Mesenchymal stem cell (in vitro differentiated cells and primary cell): ENCODE measurements around the gene ZC3H6.

ENCODE experiments used
- DNase-seq: peaks from one replicate; pipeline ENCODE4 v3.0.0-alpha.2; 2013
- H2AFZ ChIP-seq: one replicate; pipeline ENCODE4 v1.6.1; 2013; ENCODE audit warnings: low read depth, mild to moderate bottlenecking, control low read depth, inconsistent platforms, low read length, moderate library complexity
- H2AK5ac ChIP-seq: 2 replicates; pipeline ENCODE4 v1.6.1; 2013; ENCODE audit warnings: low read length, moderate library complexity, mild to moderate bottlenecking, inconsistent platforms; ENCODE audit not compliant: severe bottlenecking
- H2BK120ac ChIP-seq: one replicate; pipeline ENCODE4 v1.6.1; 2013; ENCODE audit warnings: low read depth, mild to moderate bottlenecking, inconsistent platforms, low read length, moderate library complexity
- H2BK12ac ChIP-seq, 2 experiments: one replicate each; pipeline ENCODE4 v1.6.1; 2013; ENCODE audit warnings: inconsistent platforms in 2 of 2, low read length in 2 of 2, mild to moderate bottlenecking in 2 of 2, moderate library complexity in 2 of 2, control low read depth in 1 of 2
- H2BK15ac ChIP-seq: one replicate; pipeline ENCODE4 v1.6.1; 2013; ENCODE audit warnings: mild to moderate bottlenecking, low read depth, inconsistent platforms; ENCODE audit not compliant: poor library complexity, severe bottlenecking
- H2BK5ac ChIP-seq: 2 replicates; pipeline ENCODE4 v1.6.1; 2013; ENCODE audit warnings: low read depth, mild to moderate bottlenecking, low read length, control low read depth, inconsistent platforms; ENCODE audit not compliant: poor library complexity, severe bottlenecking
- H3K14ac ChIP-seq, 2 experiments: one replicate each; pipeline ENCODE4 v1.6.1; 2013; ENCODE audit warnings: inconsistent platforms in 2 of 2, low read length in 2 of 2, control low read depth in 1 of 2, mild to moderate bottlenecking in 1 of 2, moderate library complexity in 1 of 2
- H3K18ac ChIP-seq, 2 experiments: one replicate each; pipeline ENCODE4 v1.6.1; 2013; ENCODE audit warnings: inconsistent platforms in 2 of 2, low read length in 2 of 2, control low read depth in 1 of 2, low read depth in 1 of 2, mild to moderate bottlenecking in 1 of 2
- H3K23ac ChIP-seq, 2 experiments: one replicate each; pipeline ENCODE4 v1.6.1; 2013; ENCODE audit warnings: inconsistent platforms in 2 of 2, low read length in 2 of 2, mild to moderate bottlenecking in 2 of 2, moderate library complexity in 2 of 2, control low read depth in 1 of 2
- H3K27ac ChIP-seq: 2 replicates; pipeline ENCODE4 v1.5.1; 2013; ENCODE audit warnings: mild to moderate bottlenecking, moderate library complexity, low read length, control low read depth, inconsistent platforms; ENCODE audit not compliant: poor library complexity, severe bottlenecking
- H3K27me3 ChIP-seq, 2 experiments: 2 replicates each; pipeline versions ENCODE4 v1.6.1 to v1.7.0; 2013; ENCODE audit warnings: low read length in 2 of 2, mild to moderate bottlenecking in 2 of 2, moderate library complexity in 2 of 2, control low read depth in 1 of 2, inconsistent platforms in 1 of 2; ENCODE audit not compliant: control insufficient read depth in 1 of 2, insufficient read depth in 1 of 2
- H3K36me3 ChIP-seq, 2 experiments: 2 replicates each; pipeline versions ENCODE4 v1.6.1 to v1.7.0; 2013; ENCODE audit warnings: low read length in 2 of 2, control low read depth in 1 of 2, inconsistent platforms in 1 of 2, low read depth in 1 of 2, mild to moderate bottlenecking in 1 of 2; ENCODE audit not compliant: insufficient read depth in 2 of 2, control insufficient read depth in 1 of 2
- H3K4ac ChIP-seq, 2 experiments: one replicate each; pipeline ENCODE4 v1.6.1; 2013; ENCODE audit warnings: inconsistent platforms in 2 of 2, low read length in 2 of 2, mild to moderate bottlenecking in 2 of 2, moderate library complexity in 2 of 2, control low read depth in 1 of 2, low read depth in 1 of 2
- H3K4me1 ChIP-seq: 2 replicates; pipeline ENCODE4 v1.6.1; 2013; ENCODE audit warnings: low read depth, low read length, control low read depth; ENCODE audit not compliant: control insufficient read depth, insufficient read depth
- H3K4me2 ChIP-seq: 2 replicates; pipeline ENCODE4 v1.6.1; 2013; ENCODE audit warnings: low read length, mild to moderate bottlenecking, inconsistent platforms; ENCODE audit not compliant: poor library complexity, severe bottlenecking
- H3K4me3 ChIP-seq, 2 experiments: 2 replicates each; pipeline versions ENCODE4 v1.5.1 to v1.7.0; 2013; ENCODE audit warnings: low read length in 2 of 2, mild to moderate bottlenecking in 2 of 2, control low read depth in 1 of 2, low read depth in 1 of 2; ENCODE audit not compliant: insufficient read depth in 1 of 2
- H3K79me1 ChIP-seq: replicated peaks from 2 replicates; pipeline ENCODE4 v1.6.1; 2013; ENCODE audit warnings: mild to moderate bottlenecking, control low read depth, low read length, inconsistent platforms; ENCODE audit not compliant: poor library complexity, severe bottlenecking
- H3K9ac ChIP-seq: 2 replicates; pipeline ENCODE4 v1.7.0; 2013; ENCODE audit warnings: mild to moderate bottlenecking, low read length, moderate library complexity
- H3K9me3 ChIP-seq: 2 replicates; pipeline ENCODE4 v1.7.0; 2013; ENCODE audit warnings: mild to moderate bottlenecking, low read length; ENCODE audit not compliant: control insufficient read depth
- H4K8ac ChIP-seq: one replicate; pipeline ENCODE4 v1.6.1; 2013; ENCODE audit warnings: inconsistent platforms, mild to moderate bottlenecking, low read length, moderate library complexity
- H4K91ac ChIP-seq: one replicate; pipeline ENCODE4 v1.6.1; 2013; ENCODE audit warnings: mild to moderate bottlenecking, low read length, inconsistent platforms
- WGBS: methylation state at CpG from one replicate; pipeline ENCODE4 v1.1.7; 2013; ENCODE audit warnings: mixed read lengths; 5-methylcytosine and 5-hydroxymethylcytosine counted together

Gene ZC3H6

DNA sequence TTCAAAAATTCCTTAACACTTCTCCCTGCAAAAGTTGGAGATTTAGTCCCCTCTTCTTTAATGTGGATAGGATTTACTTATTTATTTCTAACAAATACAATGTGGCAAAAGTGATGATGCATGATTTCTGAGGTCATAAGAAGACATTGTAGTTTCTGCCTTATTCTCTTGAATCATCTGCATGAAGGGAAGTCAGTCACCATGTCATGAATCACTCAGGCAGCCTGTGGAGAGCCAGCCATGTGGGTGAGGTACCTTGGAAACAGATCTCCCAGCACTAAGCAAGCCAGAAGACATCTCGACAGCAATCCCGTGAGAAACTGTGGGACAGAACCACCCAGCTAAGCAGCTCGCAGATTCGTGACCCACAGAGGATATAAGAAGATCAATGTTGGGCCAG lies 17.8 kb upstream of the ZC3H6 start:
- no peak overlapping the region for H3K4me2 ChIP-seq
- H3K4ac ChIP-seq = no peak overlapping the region
- no peak overlapping the region for H2AK5ac ChIP-seq
- H2AFZ ChIP-seq = no peak overlapping the region
- H3K23ac ChIP-seq = no peak overlapping the region
- H2BK12ac ChIP-seq = no peak overlapping the region
- no peaks in the 10 kb centered on the region for H3K36me3 ChIP-seq
- 99% methylated on average over 4 of the region's 4 CpGs for WGBS
- H2BK120ac ChIP-seq = no peak overlapping the region
- H3K79me1 ChIP-seq = no peaks in the 10 kb centered on the region
- H4K8ac ChIP-seq = no peak overlapping the region
- no peak overlapping the region for H3K14ac ChIP-seq
- no peak overlapping the region for H3K9ac ChIP-seq
- H4K91ac ChIP-seq = no peak overlapping the region
- no peak overlapping the region for H3K18ac ChIP-seq
- no peak overlapping the region for H3K4me3 ChIP-seq
- H2BK5ac ChIP-seq = no peak overlapping the region
- H3K27ac ChIP-seq = no peak overlapping the region
- H3K27me3 ChIP-seq = no peaks in the 10 kb centered on the region
- DNase-seq = no peak
- H3K9me3 ChIP-seq = peaks cover 1% of the 10 kb centered on the region
- no peak overlapping the region for H2BK15ac ChIP-seq
- H3K4me1 ChIP-seq = peaks cover 3% of the 10 kb centered on the region

DNA sequence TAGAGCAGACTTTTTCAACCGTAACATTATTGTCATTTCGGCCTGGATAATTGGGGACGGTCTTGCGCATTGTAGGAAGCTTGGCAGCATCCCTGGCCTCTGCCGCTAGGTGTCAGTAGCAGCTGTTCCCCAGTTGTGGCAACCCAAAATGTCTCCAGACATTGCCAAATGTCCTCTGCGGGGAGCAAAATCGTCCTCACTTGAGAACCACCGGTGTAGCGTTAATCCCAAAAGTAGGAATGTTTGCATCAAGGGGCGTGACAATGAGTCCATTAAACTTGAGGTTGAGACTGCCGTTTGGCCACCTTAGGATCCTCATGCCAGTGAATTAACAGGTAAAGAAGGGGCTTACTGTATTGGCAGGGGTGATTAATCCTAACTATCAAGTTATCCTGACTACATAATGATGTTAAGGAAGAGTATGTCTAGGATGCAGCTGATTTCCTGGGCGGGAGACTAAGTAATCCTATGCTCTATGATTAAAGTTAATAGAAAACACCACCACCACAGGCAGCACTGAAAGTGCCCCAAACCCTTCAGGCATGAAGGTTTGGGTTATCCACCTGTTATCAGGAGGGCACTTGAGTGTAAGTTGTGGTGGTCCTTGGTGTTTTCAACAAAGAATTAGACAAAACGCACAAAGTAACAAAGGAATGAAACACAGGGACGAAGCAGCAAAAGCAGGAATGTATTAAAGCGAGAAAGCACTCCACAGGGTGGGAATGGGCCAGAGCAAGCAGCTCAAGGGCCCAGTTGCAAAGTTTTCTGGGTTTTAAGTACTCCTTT lies 15.7 kb upstream of the ZC3H6 start:
- H2AK5ac ChIP-seq = no peak overlapping the region
- no peak overlapping the region for H2BK15ac ChIP-seq
- H3K23ac ChIP-seq = no peak overlapping the region
- H4K8ac ChIP-seq = peak overlapping the region; percentile 75
- H2BK12ac ChIP-seq = no peak overlapping the region
- H3K14ac ChIP-seq = no peak overlapping the region
- H4K91ac ChIP-seq = no peak overlapping the region
- peaks cover 6% of the 10 kb centered on the region for H3K9me3 ChIP-seq
- peak overlapping the region; percentile 48 for H3K9ac ChIP-seq
- DNase-seq = peak; percentile 72
- H3K4me2 ChIP-seq = peak overlapping the region; percentile 26
- no peaks in the 10 kb centered on the region for H3K36me3 ChIP-seq
- no peak overlapping the region for H2AFZ ChIP-seq
- H3K79me1 ChIP-seq = no peaks in the 10 kb centered on the region
- H3K27me3 ChIP-seq = no peaks in the 10 kb centered on the region
- no peak overlapping the region for H2BK5ac ChIP-seq
- 29% methylated on average over 14 of the region's 15 CpGs for WGBS
- peaks cover 3% of the 10 kb centered on the region for H3K4me1 ChIP-seq
- no peak overlapping the region for H2BK120ac ChIP-seq
- no peak overlapping the region for H3K4me3 ChIP-seq
- no peak overlapping the region for H3K18ac ChIP-seq
- H3K4ac ChIP-seq = no peak overlapping the region
- no peak overlapping the region for H3K27ac ChIP-seq

GRCh38 chr2:112260295-112260625 lies 15.1 kb upstream of the ZC3H6 start:
- H3K9me3 ChIP-seq = peaks cover 6% of the 10 kb centered on the region
- DNase-seq = no peak
- H3K4me3 ChIP-seq = no peak overlapping the region
- no peak overlapping the region for H4K91ac ChIP-seq
- no peak overlapping the region for H2AFZ ChIP-seq
- 91% methylated on average over 3 of the region's 3 CpGs for WGBS
- no peak overlapping the region for H4K8ac ChIP-seq
- no peaks in the 10 kb centered on the region for H3K27me3 ChIP-seq
- H3K18ac ChIP-seq = no peak overlapping the region
- H3K27ac ChIP-seq = no peak overlapping the region
- no peak overlapping the region for H2BK5ac ChIP-seq
- H3K4me1 ChIP-seq = peaks cover 3% of the 10 kb centered on the region
- H2BK15ac ChIP-seq = no peak overlapping the region
- no peaks in the 10 kb centered on the region for H3K79me1 ChIP-seq
- no peak overlapping the region for H2BK120ac ChIP-seq
- H3K4ac ChIP-seq = no peak overlapping the region
- no peak overlapping the region for H3K14ac ChIP-seq
- H3K4me2 ChIP-seq = no peak overlapping the region
- H2BK12ac ChIP-seq = no peak overlapping the region
- no peak overlapping the region for H3K23ac ChIP-seq
- no peak overlapping the region for H2AK5ac ChIP-seq
- no peaks in the 10 kb centered on the region for H3K36me3 ChIP-seq
- no peak overlapping the region for H3K9ac ChIP-seq

DNA sequence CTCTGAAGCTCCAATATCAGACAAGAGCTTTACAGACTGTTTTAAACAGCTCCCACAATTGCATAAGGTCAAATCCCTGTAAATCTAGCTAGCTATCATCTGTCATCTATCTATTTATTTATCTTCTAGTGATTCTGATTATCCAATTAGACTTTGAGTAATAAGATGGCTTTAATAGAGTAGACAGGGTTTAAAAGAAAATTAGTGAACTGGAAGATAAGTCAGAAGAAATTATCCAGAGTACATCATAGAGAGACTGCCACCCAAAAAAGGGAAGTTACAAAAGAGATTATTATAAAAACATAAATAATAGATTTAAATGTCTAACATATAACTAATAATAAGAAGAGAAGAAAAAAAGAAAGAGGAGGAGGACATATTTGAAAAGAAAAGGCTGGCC lies 12.5 kb upstream of the ZC3H6 start:
- Histone ChIP-seq H2BK5ac (no peak overlapping the region), H3K36me3 (no peaks in the 10 kb centered on the region), H2AK5ac (no peak overlapping the region), H3K4ac (no peak overlapping the region), H3K23ac (no peak overlapping the region), H4K91ac (no peak overlapping the region), H3K4me3 (no peak overlapping the region), H4K8ac (no peak overlapping the region), H3K4me2 (no peak overlapping the region), H2AFZ (no peak overlapping the region), H3K9ac (no peak overlapping the region), H3K18ac (no peak overlapping the region), H3K27ac (no peak overlapping the region), H2BK15ac (no peak overlapping the region), H3K9me3 (peaks cover 6% of the 10 kb centered on the region), H2BK12ac (no peak overlapping the region), H3K79me1 (no peaks in the 10 kb centered on the region), H3K27me3 (no peaks in the 10 kb centered on the region), H3K14ac (no peak overlapping the region), H3K4me1 (no peaks in the 10 kb centered on the region), H2BK120ac (no peak overlapping the region)
- no peak for DNase-seq
